Neuronal stem cell (in vitro differentiated cells): ENCODE measurements around the gene ALAS2.
"Not testable (repeated sequence)": the region's sequence is repeated elsewhere in the genome, so short reads cannot be mapped to it uniquely, and the experiment has no call there.

Experiments used
- DNase-seq: peaks from one replicate; pipeline ENCODE4 v3.0.0-alpha.2; 2013; ENCODE audit warnings: low spot score
- H2AFZ ChIP-seq: one replicate; pipeline ENCODE4 v1.6.1; 2013; ENCODE audit warnings: mild to moderate bottlenecking, low read length, inconsistent platforms
- H2AK5ac ChIP-seq: 2 replicates; pipeline ENCODE4 v1.6.1; 2013; ENCODE audit warnings: low read depth, mild to moderate bottlenecking, inconsistent platforms, low read length, moderate library complexity, mixed read lengths
- H2BK120ac ChIP-seq: 2 replicates; pipeline ENCODE4 v1.6.1; 2013; ENCODE audit warnings: low read depth, mild to moderate bottlenecking, inconsistent platforms, low read length, moderate library complexity, mixed read lengths
- H2BK12ac ChIP-seq: one replicate; pipeline ENCODE4 v1.6.1; 2013; ENCODE audit warnings: low read length, inconsistent platforms
- H2BK15ac ChIP-seq: 2 replicates; pipeline ENCODE4 v1.6.1; 2013; ENCODE audit warnings: mild to moderate bottlenecking, low read length, inconsistent platforms, mixed read lengths
- H2BK5ac ChIP-seq: one replicate; pipeline ENCODE4 v1.6.1; 2013; ENCODE audit warnings: inconsistent platforms, mild to moderate bottlenecking, low read length, moderate library complexity
- H3K14ac ChIP-seq: one replicate; pipeline ENCODE4 v1.6.1; 2013; ENCODE audit warnings: low read length, inconsistent platforms
- H3K18ac ChIP-seq: 2 replicates; pipeline ENCODE4 v1.6.1; 2013; ENCODE audit warnings: low read length, inconsistent platforms
- H3K23ac ChIP-seq: 2 replicates; pipeline ENCODE4 v1.6.1; 2013; ENCODE audit warnings: low read depth, mild to moderate bottlenecking, mixed read lengths, low read length, inconsistent platforms; ENCODE audit not compliant: poor library complexity
- H3K27ac ChIP-seq: replicated peaks from 3 replicates; pipeline ENCODE4 v1.5.1; 2013; ENCODE audit warnings: low read length, inconsistent platforms
- H3K27me3 ChIP-seq, 3 experiments: 2 replicates each; pipeline ENCODE4 v1.6.1; 2013; ENCODE audit warnings: low read length in 3 of 3, mild to moderate bottlenecking in 2 of 3, inconsistent platforms in 1 of 3, low read depth in 1 of 3, mixed read lengths in 1 of 3, moderate library complexity in 1 of 3; ENCODE audit not compliant: control insufficient read depth in 3 of 3, insufficient read depth in 3 of 3
- H3K36me3 ChIP-seq, 2 donors: replicated peaks in 1 of 2; 2 replicates each; pipeline ENCODE4 v1.6.1; 2013; ENCODE audit warnings: low read length in 2 of 2; ENCODE audit not compliant: control insufficient read depth in 2 of 2, insufficient read depth in 2 of 2
- H3K4ac ChIP-seq: 2 replicates; pipeline ENCODE4 v1.6.1; 2013; ENCODE audit warnings: inconsistent platforms, mild to moderate bottlenecking, low read length, moderate library complexity
- H3K4me1 ChIP-seq, 2 donors: 1 replicate in 1 of 2; 2 replicates in 1 of 2; pipeline ENCODE4 v1.6.1; 2013; ENCODE audit warnings: low read length in 2 of 2, low read depth in 1 of 2; ENCODE audit not compliant: control insufficient read depth in 2 of 2, insufficient read depth in 1 of 2
- H3K4me2 ChIP-seq: one replicate; pipeline ENCODE4 v1.6.1; 2013; ENCODE audit warnings: mild to moderate bottlenecking, low read length, inconsistent platforms; ENCODE audit not compliant: insufficient read depth, poor library complexity, severe bottlenecking
- H3K4me3 ChIP-seq, 2 donors: 2 replicates each; pipeline ENCODE4 v1.5.1; 2013; ENCODE audit warnings: low read length in 2 of 2, mild to moderate bottlenecking in 2 of 2, inconsistent platforms in 1 of 2, moderate library complexity in 1 of 2
- H3K79me1 ChIP-seq: one replicate; pipeline ENCODE4 v1.6.1; 2013; ENCODE audit warnings: low read depth, mild to moderate bottlenecking, inconsistent platforms, low read length, moderate library complexity
- H3K9ac ChIP-seq: one replicate; pipeline ENCODE4 v1.6.1; 2013; ENCODE audit warnings: mild to moderate bottlenecking, low read depth, low read length, inconsistent platforms; ENCODE audit not compliant: poor library complexity
- H3K9me3 ChIP-seq, 2 donors: replicated peaks in 1 of 2; 2 replicates each; pipeline versions ENCODE3 to v1.6.1; 2013; ENCODE audit warnings: low read length in 2 of 2, mild to moderate bottlenecking in 2 of 2, inconsistent platforms in 1 of 2, low read depth in 1 of 2, mixed read lengths in 1 of 2, moderate library complexity in 1 of 2; ENCODE audit not compliant: control insufficient read depth in 2 of 2, insufficient read depth in 1 of 2
- H4K8ac ChIP-seq: one replicate; pipeline ENCODE4 v1.6.1; 2013; ENCODE audit warnings: low read depth, mild to moderate bottlenecking, inconsistent platforms, low read length, moderate library complexity
- H4K91ac ChIP-seq: one replicate; pipeline ENCODE4 v1.6.1; 2013; ENCODE audit warnings: low read length, low read depth, mild to moderate bottlenecking, inconsistent platforms; ENCODE audit not compliant: poor library complexity
- WGBS, 2 donors: extraction: QIAGEN DNeasy Blood & Tissue Kit; methylation state at CpG; one replicate each; pipeline ENCODE4 v1.1.7; 2013; ENCODE audit warnings: missing lambda C conversion rate in 2 of 2, mixed read lengths in 1 of 2; ENCODE audit not compliant: insufficient read length in 2 of 2, insufficient replicate concordance in 1 of 2; ENCODE audit errors: extremely low coverage in 2 of 2; 5-methylcytosine and 5-hydroxymethylcytosine counted together

The ALAS2 gene

GRCh38 chrX:55057675-55058249 is 27.0 kb upstream of the ALAS2 start:
- Histone ChIP-seq H2BK12ac (no peak overlapping the region), H2AFZ (peak overlapping the region; percentile 27), H3K79me1 (no peaks in the 10 kb centered on the region), H3K27me3 (no peaks in the 10 kb centered on the region), H3K27ac (no peak overlapping the region), H3K23ac (no peak overlapping the region), H3K36me3 (no peaks in the 10 kb centered on the region), H3K9me3 (no peaks in the 10 kb centered on the region), H4K91ac (no peak overlapping the region), H2BK15ac (no peak overlapping the region), H3K9ac (no peak overlapping the region), H3K4me2 (no peak overlapping the region), H3K4me3 (peak overlapping the region in 1 of 2 donors; percentile 20), H3K14ac (no peak overlapping the region), H3K18ac (no peak overlapping the region), H3K4me1 (no peaks in the 10 kb centered on the region), H2BK5ac (no peak overlapping the region), H2BK120ac (no peak overlapping the region), H3K4ac (no peak overlapping the region), H2AK5ac (no peak overlapping the region), H4K8ac (no peak overlapping the region)
- no CpG with 5 or more reads among the region's 5 CpGs for WGBS, 2 donors
- peak; percentile 1 for DNase-seq

- H3K18ac ChIP-seq: no peak overlapping the region
- no peaks in the 10 kb centered on the region for H3K36me3 ChIP-seq
- H3K4me3 ChIP-seq: peak overlapping the region in 1 of 2 donors; percentile 20
- no peak for DNase-seq
- no peak overlapping the region for H3K4ac ChIP-seq
- WGBS, 2 donors: no CpG with 5 or more reads among the region's 7 CpGs
- H3K4me2 ChIP-seq: no peak overlapping the region
- no peak overlapping the region for H4K8ac ChIP-seq
- no peak overlapping the region for H2BK12ac ChIP-seq
- no peaks in the 10 kb centered on the region for H3K9me3 ChIP-seq
- H3K9ac ChIP-seq: no peak overlapping the region
- no peaks in the 10 kb centered on the region for H3K4me1 ChIP-seq
- no peak overlapping the region for H2AK5ac ChIP-seq
- H2AFZ ChIP-seq: peak overlapping the region; percentile 27
- no peaks in the 10 kb centered on the region for H3K27me3 ChIP-seq
- no peak overlapping the region for H2BK15ac ChIP-seq
- no peak overlapping the region for H3K27ac ChIP-seq
- no peak overlapping the region for H4K91ac ChIP-seq
- H2BK120ac ChIP-seq: no peak overlapping the region
- H3K14ac ChIP-seq: no peak overlapping the region
- no peak overlapping the region for H3K23ac ChIP-seq
- H2BK5ac ChIP-seq: no peak overlapping the region
- no peaks in the 10 kb centered on the region for H3K79me1 ChIP-seq
Observed at GRCh38 chrX:55056820-55057674, 26.3 kb upstream of the ALAS2 start.

GRCh38 chrX:55050599-55050998 is 19.8 kb upstream of the ALAS2 start:
- not testable (repeated sequence) for H3K79me1 ChIP-seq, H3K4me1 ChIP-seq, H3K27me3 ChIP-seq, H3K4me2 ChIP-seq, H2AK5ac ChIP-seq, H2BK12ac ChIP-seq, H4K91ac ChIP-seq, H3K14ac ChIP-seq, H3K23ac ChIP-seq, H3K4ac ChIP-seq, H2BK15ac ChIP-seq, H4K8ac ChIP-seq, H2BK5ac ChIP-seq, H3K18ac ChIP-seq, H3K36me3 ChIP-seq, H3K27ac ChIP-seq, H3K4me3 ChIP-seq, H3K9me3 ChIP-seq, DNase-seq, H2AFZ ChIP-seq, H2BK120ac ChIP-seq, H3K9ac ChIP-seq
- WGBS, 2 donors: no CpG with 5 or more reads among the region's 2 CpGs

DNA sequence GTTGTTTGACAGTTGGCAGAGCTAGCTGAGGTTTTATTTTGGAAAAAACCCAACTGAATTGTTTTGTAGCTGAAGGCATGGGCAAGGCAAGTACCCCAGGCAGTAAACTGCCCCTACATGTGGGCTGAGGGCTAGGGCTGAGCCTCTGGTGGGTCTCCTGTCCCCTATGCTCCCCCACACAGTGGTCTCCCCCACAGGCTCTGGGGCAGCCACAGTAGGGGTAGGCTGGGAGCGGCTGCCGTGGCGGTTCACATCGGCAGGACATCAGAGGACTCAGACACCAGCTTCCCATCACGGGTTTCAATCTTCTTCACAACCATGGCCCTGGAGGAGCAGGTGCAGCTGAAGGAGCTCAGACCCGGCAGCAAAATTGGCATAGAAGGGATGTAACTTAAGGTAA is 10.7 kb upstream of the ALAS2 start:
- H2BK15ac ChIP-seq: no peak overlapping the region
- H3K4me3 ChIP-seq: no peak overlapping the region
- no peaks in the 10 kb centered on the region for H3K4me1 ChIP-seq
- no peak overlapping the region for H3K4ac ChIP-seq
- no peak for DNase-seq
- no peak overlapping the region for H4K91ac ChIP-seq
- no peak overlapping the region for H2AK5ac ChIP-seq
- H3K9ac ChIP-seq: no peak overlapping the region
- no peak overlapping the region for H2BK12ac ChIP-seq
- no CpG with 5 or more reads among the region's 6 CpGs for WGBS, 2 donors
- no peak overlapping the region for H3K18ac ChIP-seq
- H3K23ac ChIP-seq: no peak overlapping the region
- H2AFZ ChIP-seq: no peak overlapping the region
- H3K36me3 ChIP-seq: no peaks in the 10 kb centered on the region
- H2BK120ac ChIP-seq: no peak overlapping the region
- H3K27ac ChIP-seq: no peak overlapping the region
- H3K27me3 ChIP-seq: no peaks in the 10 kb centered on the region
- H3K9me3 ChIP-seq: no peaks in the 10 kb centered on the region
- no peak overlapping the region for H3K14ac ChIP-seq
- no peaks in the 10 kb centered on the region for H3K79me1 ChIP-seq
- H3K4me2 ChIP-seq: no peak overlapping the region
- H2BK5ac ChIP-seq: no peak overlapping the region
- no peak overlapping the region for H4K8ac ChIP-seq
